Heart right ventricle (tissue), 16 donors: ENCODE results near the gene INTU. TPM values are rescaled to one million over a fixed set of nuclear protein-coding genes. Genes with fewer than 3 reads are reported as not detected.

ENCODE experiments used
- ATAC-seq, 8 donors: fragments of 200-7000 bp; cut with Tn5 transposase; one replicate each; pipeline ENCODE4 v1.9.1; 2020; ENCODE audit warnings: mild to moderate bottlenecking in 8 of 8, moderate library complexity in 8 of 8, moderate number of reproducible peaks in 1 of 8
- DNase-seq, 2 donors: peaks; one replicate each; pipeline ENCODE4 v3.0.0-alpha.2; 2020
- H3K27ac ChIP-seq, 10 donors: fragments of 200-600 bp; sonication (generic) in 2 of 10; one replicate each; pipeline versions ENCODE4 v1.5.0 to v1.8.0; 2020 to 2022; ENCODE audit warnings: mild to moderate bottlenecking in 3 of 10
- H3K27me3 ChIP-seq, 7 donors: fragments of 200-600 bp; one replicate each; pipeline ENCODE4 v1.8.0; 2021 to 2022; ENCODE audit warnings: mild to moderate bottlenecking in 2 of 7
- H3K36me3 ChIP-seq, 9 donors: fragments of 200-600 bp; sonication (generic) in 1 of 9; one replicate each; pipeline versions ENCODE4 v1.5.0 to v1.8.0; 2020 to 2022; ENCODE audit warnings: mild to moderate bottlenecking in 2 of 9
- H3K4me1 ChIP-seq, 9 donors: fragments of 200-600 bp; sonication (generic) in 1 of 9; one replicate each; pipeline versions ENCODE4 v1.5.0 to v1.8.0; 2020 to 2022; ENCODE audit warnings: mild to moderate bottlenecking in 4 of 9
- H3K4me3 ChIP-seq, 10 donors: fragments of 200-600 bp; sonication (generic) in 2 of 10; one replicate each; pipeline versions ENCODE4 v1.5.0 to v1.8.0; 2020 to 2022; ENCODE audit warnings: mild to moderate bottlenecking in 7 of 10, moderate library complexity in 2 of 10
- H3K9me3 ChIP-seq, 11 donors: fragments of 200-600 bp in 10 of 11; sonication (generic) in 2 of 11; one replicate each; pipeline versions ENCODE4 v1.5.0 to v1.8.0; 2013 to 2022; ENCODE audit warnings: mild to moderate bottlenecking in 2 of 11, control low read depth in 1 of 11, moderate library complexity in 1 of 11
- WGBS, 2 donors: extraction: QIAGEN DNeasy Blood & Tissue Kit; methylation state at CpG; one replicate each; pipeline ENCODE4 v1.1.7; 2013; ENCODE audit warnings: inconsistent platforms in 1 of 2; 5-methylcytosine and 5-hydroxymethylcytosine counted together
- intact Hi-C, 10 donors: fragments of 100-400 bp; cut with DNase I; formaldehyde crosslinking; loops; one replicate each; pipeline versions ENCODE4 v1.11.1 to v1.14.2; 2022
- polyA plus RNA-seq, 2 donors: library from polyadenylated mRNA; stranded (reverse); fragments of 200-250 nt; gene quantifications; one replicate each; pipeline ENCODE4 v1.2.3, GENCODE V29; 2013
- total RNA-seq, 10 donors: library from RNA; stranded (reverse); fragmentation: NEBNext Ultra II Directional in 3 of 10; extraction: Animal tissue kit (Norgen Biotek cat#: 25700) in 3 of 10; gene quantifications; one replicate each; pipeline versions ENCODE4 v1.2.1 to v1.2.4, GENCODE V29; 2021 to 2023
- TF ChIP-seq, protein P1 (sequence below), 9 donors: fragments of 200-600 bp; sonication (generic) in 2 of 9; IDR thresholded peaks; one replicate each; pipeline versions ENCODE4 v1.5.0 to v1.8.0; 2021 to 2022; ENCODE audit warnings: antibody characterized with exemption in 9 of 9, mild to moderate bottlenecking in 5 of 9, moderate library complexity in 1 of 9
- donor health status: Arrhythmogenic right ventricular cardiomyopathy.
- donor health status: ischemic (EF 13 %, LVEDD 7.1; RV severe dilation, severe dysfunction).
- donor health status: healthy with polysubstance abuse.
- donor health status: DM: no; HTN: yes; CAD: no.
- donor health status: DM: no; HTN: no; CAD: no.
- donor health status: ischemic (EF 25% LVEDD 6.9; RV normal size, moderate dysfunction).
- donor health status: ischemic (EF 25% LVEDD 5.7; RV mildly dilated, moderate dysfunction).
- donor health status: healthy.
- donor health status: DM: yes; HTN: yes; CAD: no.
- donor health status: Ischemic cardiomyopathy.
- donor health status: ischemic (EF 35%, LVEDD 5.7; RV mildly dilated, moderate dysfunction).
- donor health status: nonischemic (EF 11% LVEDD 7.7; RV severe dilation, severe dysfunction).
- donor health status: DM: yes; HTN: yes; CAD: no.
- donor health status: PGD.
- donor health status: ischemic (EF 29% LVEDD 5.4; RV normal size, mild dysfunction).
- donor health status: nonischemic (EF 23%, LVEDD 6.1; RV moderate dilation, normal function).

The INTU gene
- total and polyA plus RNA-seq, 12 donors: 1.3 to 8.9 (median 4.5) TPM

- no peaks in the 10 kb centered on the region for H3K9me3 ChIP-seq
- TF ChIP-seq, protein P1, sequence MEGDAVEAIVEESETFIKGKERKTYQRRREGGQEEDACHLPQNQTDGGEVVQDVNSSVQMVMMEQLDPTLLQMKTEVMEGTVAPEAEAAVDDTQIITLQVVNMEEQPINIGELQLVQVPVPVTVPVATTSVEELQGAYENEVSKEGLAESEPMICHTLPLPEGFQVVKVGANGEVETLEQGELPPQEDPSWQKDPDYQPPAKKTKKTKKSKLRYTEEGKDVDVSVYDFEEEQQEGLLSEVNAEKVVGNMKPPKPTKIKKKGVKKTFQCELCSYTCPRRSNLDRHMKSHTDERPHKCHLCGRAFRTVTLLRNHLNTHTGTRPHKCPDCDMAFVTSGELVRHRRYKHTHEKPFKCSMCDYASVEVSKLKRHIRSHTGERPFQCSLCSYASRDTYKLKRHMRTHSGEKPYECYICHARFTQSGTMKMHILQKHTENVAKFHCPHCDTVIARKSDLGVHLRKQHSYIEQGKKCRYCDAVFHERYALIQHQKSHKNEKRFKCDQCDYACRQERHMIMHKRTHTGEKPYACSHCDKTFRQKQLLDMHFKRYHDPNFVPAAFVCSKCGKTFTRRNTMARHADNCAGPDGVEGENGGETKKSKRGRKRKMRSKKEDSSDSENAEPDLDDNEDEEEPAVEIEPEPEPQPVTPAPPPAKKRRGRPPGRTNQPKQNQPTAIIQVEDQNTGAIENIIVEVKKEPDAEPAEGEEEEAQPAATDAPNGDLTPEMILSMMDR (IDR thresholded peaks at IDR 0.05): peak in 3 of 9 donors; percentile 23 to 26 (median 26)
- H3K27ac ChIP-seq: no peak overlapping the region
- no peaks in the 10 kb centered on the region for H3K36me3 ChIP-seq
- intact Hi-C loops: no loop called here
- WGBS, 2 donors: 92 to 95% methylated on average over 1 of the region's 1 CpG
- no peak overlapping the region for H3K4me3 ChIP-seq
- DNase-seq (no peak), ATAC-seq (no peak)
- H3K4me1 ChIP-seq: no peaks in the 10 kb centered on the region
- H3K27me3 ChIP-seq: peaks cover 0 to 20% (median 7%) of the 10 kb centered on the region in 7 donors
Measured at GRCh38 chr4:127601029-127601428, 31.7 kb upstream of the INTU start.

- Histone ChIP-seq H3K4me3 (no peak overlapping the region), H3K4me1 (no peaks in the 10 kb centered on the region), H3K27me3 (peaks cover 0 to 24% (median 7%) of the 10 kb centered on the region in 7 donors), H3K36me3 (no peaks in the 10 kb centered on the region), H3K9me3 (no peaks in the 10 kb centered on the region), H3K27ac (no peak overlapping the region)
- WGBS, 2 donors: 14 to 15% methylated on average over 6 of the region's 6 CpGs
- no peak for DNase-seq
- ATAC-seq: no peak
- intact Hi-C loops: loop anchor here (1.0 to 5.0 kb wide), 5 partner anchors 126 to 132 kb away; partner anchors contain the start of gene SLC25A31 (in 6 of the 10)
- TF ChIP-seq, protein P1 (IDR thresholded peaks at IDR 0.05): peak in 8 of 9 donors; percentile 42 to 72 (median 60)
Measured at GRCh38 chr4:127604949-127605709, 27.6 kb upstream of the INTU start.

GRCh38 chr4:127606823-127607222 is 25.9 kb upstream of the INTU start:
- no peak for ATAC-seq
- TF ChIP-seq, protein P1 (IDR thresholded peaks at IDR 0.05): no peak
- no peak for DNase-seq
- H3K9me3 ChIP-seq: no peaks in the 10 kb centered on the region
- intact Hi-C loops: loop anchor here in 4 of 10 donors (5.0 kb wide), 2 partner anchors 125 to 130 kb away; partner anchors contain the start of gene SLC25A31 (in 3 of the 4)
- H3K4me1 ChIP-seq: no peaks in the 10 kb centered on the region
- H3K36me3 ChIP-seq: no peaks in the 10 kb centered on the region
- peaks cover 0 to 24% (median 7%) of the 10 kb centered on the region in 7 donors for H3K27me3 ChIP-seq
- no peak overlapping the region for H3K4me3 ChIP-seq
- no peak overlapping the region for H3K27ac ChIP-seq

DNA sequence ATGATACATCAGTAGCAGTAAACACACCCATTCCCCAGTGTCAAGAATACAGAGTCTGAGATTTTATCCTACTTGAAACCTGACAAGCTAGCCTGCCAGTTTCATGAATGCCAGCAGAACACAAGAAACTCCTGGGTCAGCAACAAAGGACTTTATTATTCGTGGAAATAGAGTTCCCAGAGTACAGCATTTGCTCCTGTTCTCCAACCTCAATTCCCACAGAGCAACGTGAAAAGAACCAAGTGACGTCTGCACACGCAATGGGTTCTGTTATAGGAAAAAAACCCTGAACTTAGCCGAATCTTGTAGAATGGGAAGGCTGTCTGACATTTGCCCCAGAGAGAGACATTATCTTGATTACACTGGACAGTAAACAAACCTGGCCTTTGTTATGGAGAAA is 23.3 kb upstream of the INTU start:
- Histone ChIP-seq H3K9me3 (no peaks in the 10 kb centered on the region), H3K36me3 (no peaks in the 10 kb centered on the region), H3K4me3 (no peak overlapping the region), H3K27ac (no peak overlapping the region), H3K4me1 (no peaks in the 10 kb centered on the region), H3K27me3 (peaks cover 0 to 29% (median 19%) of the 10 kb centered on the region in 7 donors)
- intact Hi-C loops: loop anchor here in 4 of 10 donors (5.0 kb wide), 2 partner anchors 123 to 128 kb away; partner anchors contain the start of gene SLC25A31 (in 3 of the 4)
- TF ChIP-seq, protein P1 (IDR thresholded peaks at IDR 0.05): no peak
- 51 to 54% methylated on average over 5 of the region's 5 CpGs for WGBS, 2 donors
- no peak for DNase-seq
- ATAC-seq: no peak
